Esophagus squamous epithelium (tissue), 4 donors: Measurements from ENCODE around the gene PRSS37.

Source experiments
- POLR2A ChIP-seq, 4 donors: fragments of 450-650 bp; IDR thresholded peaks; one replicate each; pipeline ENCODE4 v1.6.1; 2017; ENCODE audit warnings: antibody characterized with exemption in 4 of 4, mild to moderate bottlenecking in 4 of 4, moderate library complexity in 3 of 4
- TF ChIP-seq, protein P1 (sequence below), 6 experiments: fragments of 450-650 bp in 4 of 6; fragments of 200-600 bp in 2 of 6; sonication (generic) in 2 of 6; IDR thresholded peaks; one replicate each; pipeline ENCODE4 v1.5.1; 2016 to 2019; ENCODE audit warnings: antibody characterized with exemption in 6 of 6, mild to moderate bottlenecking in 4 of 6, moderate library complexity in 4 of 6

DNA sequence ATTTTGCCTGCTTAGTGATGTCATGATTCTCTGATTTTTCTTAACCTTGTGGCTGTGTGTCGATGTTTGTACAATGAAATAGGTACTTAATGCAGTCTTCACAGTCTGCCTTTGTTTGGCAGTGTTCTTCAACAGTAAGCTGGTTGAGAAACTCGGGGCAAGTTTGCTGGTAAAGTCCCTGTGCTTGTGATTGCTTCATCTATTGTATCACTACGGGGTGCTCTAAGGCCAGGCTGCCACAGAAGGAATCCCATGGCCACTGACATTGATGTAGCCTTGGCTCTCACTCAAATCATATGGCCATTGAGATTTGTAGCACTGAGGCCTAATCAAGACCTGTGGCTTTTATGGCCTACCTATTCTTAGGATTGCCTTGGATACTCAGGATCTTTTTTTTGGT, 33.5 kb upstream of the PRSS37 start:
- TF ChIP-seq, protein P1, sequence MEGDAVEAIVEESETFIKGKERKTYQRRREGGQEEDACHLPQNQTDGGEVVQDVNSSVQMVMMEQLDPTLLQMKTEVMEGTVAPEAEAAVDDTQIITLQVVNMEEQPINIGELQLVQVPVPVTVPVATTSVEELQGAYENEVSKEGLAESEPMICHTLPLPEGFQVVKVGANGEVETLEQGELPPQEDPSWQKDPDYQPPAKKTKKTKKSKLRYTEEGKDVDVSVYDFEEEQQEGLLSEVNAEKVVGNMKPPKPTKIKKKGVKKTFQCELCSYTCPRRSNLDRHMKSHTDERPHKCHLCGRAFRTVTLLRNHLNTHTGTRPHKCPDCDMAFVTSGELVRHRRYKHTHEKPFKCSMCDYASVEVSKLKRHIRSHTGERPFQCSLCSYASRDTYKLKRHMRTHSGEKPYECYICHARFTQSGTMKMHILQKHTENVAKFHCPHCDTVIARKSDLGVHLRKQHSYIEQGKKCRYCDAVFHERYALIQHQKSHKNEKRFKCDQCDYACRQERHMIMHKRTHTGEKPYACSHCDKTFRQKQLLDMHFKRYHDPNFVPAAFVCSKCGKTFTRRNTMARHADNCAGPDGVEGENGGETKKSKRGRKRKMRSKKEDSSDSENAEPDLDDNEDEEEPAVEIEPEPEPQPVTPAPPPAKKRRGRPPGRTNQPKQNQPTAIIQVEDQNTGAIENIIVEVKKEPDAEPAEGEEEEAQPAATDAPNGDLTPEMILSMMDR (IDR thresholded peaks at IDR 0.05) = no peak
- no peak for TF ChIP-seq POLR2A (IDR thresholded peaks at IDR 0.05)
